AML-193 (cell line): ENCODE measurements around the gene SLC29A1.
A peak's percentile ranks its signal among the peaks of the same experiment; 100 is the strongest.
"Not testable (repeated sequence)": the region's sequence is repeated elsewhere in the genome, so short reads cannot be mapped to it uniquely, and the experiment has no call there.

Source experiments
- DNase-seq, 2 experiments: peaks; one replicate each; lab custom pipeline; 2025; lab: John Stamatoyannopoulos, UW

The SLC29A1 gene

GRCh38 chr6:44194326-44194725 is 29.1 kb upstream of the SLC29A1 start:
- no peak for DNase-seq

GRCh38 chr6:44196351-44196750 is 27.0 kb upstream of the SLC29A1 start:
- DNase-seq: not testable (repeated sequence)

- DNase-seq: no peak
Measured at GRCh38 chr6:44198684-44199083, 24.7 kb upstream of the SLC29A1 start.

GRCh38 chr6:44199883-44200282 is 23.5 kb upstream of the SLC29A1 start:
- DNase-seq: no peak

- DNase-seq: no peak
Measured at GRCh38 chr6:44201200-44201599, 22.2 kb upstream of the SLC29A1 start.

GRCh38 chr6:44201638-44202303 is 21.6 kb upstream of the SLC29A1 start:
- DNase-seq: no peak

GRCh38 chr6:44202332-44202971 is 20.9 kb upstream of the SLC29A1 start:
- no peak for DNase-seq

- no peak for DNase-seq
Measured at GRCh38 chr6:44202972-44203750, 20.2 kb upstream of the SLC29A1 start.

- no peak for DNase-seq
Measured at GRCh38 chr6:44203955-44204354, 19.4 kb upstream of the SLC29A1 start.

- no peak for DNase-seq
Measured at GRCh38 chr6:44207966-44208365, 15.4 kb upstream of the SLC29A1 start.

- DNase-seq: peak; percentile 91 to 93
Measured at GRCh38 chr6:44211284-44211683, 12.1 kb upstream of the SLC29A1 start.

GRCh38 chr6:44214307-44214706 is 9.1 kb upstream of the SLC29A1 start:
- DNase-seq: no peak

- no peak for DNase-seq
Measured at GRCh38 chr6:44216677-44217331, 6.6 kb upstream of the SLC29A1 start, which contains the start of gene MYMX. Gene MYMX, plus strand, starts transcription at chr6:44216926. Its CDS starts 546 bp downstream, at chr6:44217472.

- DNase-seq: no peak
Measured at GRCh38 chr6:44217332-44218143, 5.9 kb upstream of the SLC29A1 start.

GRCh38 chr6:44219053-44219814 is 4.2 kb upstream of the SLC29A1 start:
- DNase-seq: peak; percentile 82 to 84

GRCh38 chr6:44219815-44220784 is 3.3 kb upstream of the SLC29A1 start:
- no peak for DNase-seq

GRCh38 chr6:44220913-44221290 is 2.5 kb upstream of the SLC29A1 start:
- DNase-seq: no peak

GRCh38 chr6:44221291-44221960 is 2.0 kb upstream of the SLC29A1 start:
- DNase-seq: peak; percentile 88 to 95

GRCh38 chr6:44221961-44222335 is 1.4 kb upstream of the SLC29A1 start:
- no peak for DNase-seq
